Measurements from ENCODE around the gene MAGI2. TPM values are rescaled to one million over a fixed set of nuclear protein-coding genes. Genes with fewer than 3 reads are reported as not detected.

MAGI2 gene
- total RNA-seq, 1 experiment from 2014 or later = 14.3 TPM

DNA sequence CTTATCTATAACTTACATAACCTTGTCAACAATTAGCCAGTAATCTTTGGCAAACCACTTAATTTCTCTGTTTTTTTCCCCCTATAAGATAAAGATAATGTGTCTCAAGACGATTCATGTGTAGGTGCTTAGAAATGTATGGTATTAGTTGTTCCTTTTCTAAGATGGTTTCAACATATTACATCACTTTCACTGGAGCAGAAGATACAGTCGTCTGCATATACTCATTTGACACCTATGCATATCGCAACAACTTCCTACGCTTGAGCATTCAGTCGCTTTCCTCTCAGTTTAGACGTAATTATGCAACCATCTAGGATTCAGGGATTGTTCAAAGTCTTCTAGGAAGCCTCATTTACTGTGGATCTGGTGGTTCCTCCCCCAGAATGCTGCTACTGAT lies 1258.2 kb downstream of the MAGI2 start:
- H2BK5ac ChIP-seq (ENCODE audit: insufficient read length, low read length) = no peak overlapping the region
- no peak overlapping the region for H3K23ac ChIP-seq (ENCODE audit: insufficient read length, low read depth, low read length)
- H4K8ac ChIP-seq (replicated peaks; ENCODE audit: insufficient read length, low read depth, low read length) = no peak overlapping the region
- Mint-ChIP-seq H3K36me3 (ENCODE audit: insufficient read depth in 1 of 3, low read depth in 3 of 3) (no peaks in the 10 kb centered on the region; a peak in 1 of 7 replicates), H3K27me3 (ENCODE audit: low read depth) (no peaks in the 10 kb centered on the region), H3K9me3 (no peaks in the 10 kb centered on the region), H3K4me3 (no peak overlapping the region), H3K27ac (no peak overlapping the region), H3K4me1 (peaks cover 3 to 6% of the 10 kb centered on the region in 2 experiments; a peak in 3 of 4 replicates)
- WGBS (ENCODE audit: extremely low coverage, insufficient read length, low lambda C conversion rate) = no CpG with 5 or more reads among the region's 6 CpGs
- H4K20me1 ChIP-seq (ENCODE audit: control insufficient read depth, insufficient read depth, insufficient read length) = no peaks in the 10 kb centered on the region
- H3K79me2 ChIP-seq (ENCODE audit: insufficient read depth, low read length) = no peaks in the 10 kb centered on the region
- no peak overlapping the region for H2BK12ac ChIP-seq (ENCODE audit: insufficient read length, low read depth, low read length)
- H3K27ac ChIP-seq (ENCODE audit: insufficient read length, low read depth, low read length) = no peak overlapping the region
- H2BK20ac ChIP-seq (ENCODE audit: low read depth, low read length, poor library complexity, severe bottlenecking) = no peak overlapping the region
- H2BK120ac ChIP-seq (ENCODE audit: low read depth, low read length, poor library complexity, severe bottlenecking) = no peak overlapping the region
- H3K14ac ChIP-seq (ENCODE audit: insufficient read depth, low read length) = no peak overlapping the region
- H3K79me1 ChIP-seq (ENCODE audit: insufficient read depth, low read depth, low read length, poor library complexity, severe bottlenecking) = no peaks in the 10 kb centered on the region
- no peak overlapping the region for H3K56ac ChIP-seq (ENCODE audit: insufficient read length, low read depth, low read length)
- no peak overlapping the region for H3K4ac ChIP-seq (ENCODE audit: low read depth, low read length)
- TF ChIP-seq CTCF (conservative IDR thresholded peaks at IDR 0.05) = no peak
- H2AFZ ChIP-seq (ENCODE audit: low read length) = no peak overlapping the region
- H3K4me1 ChIP-seq (ENCODE audit: insufficient read depth, low read length) = no peaks in the 10 kb centered on the region
- H3K9ac ChIP-seq (ENCODE audit: extremely low read depth, insufficient read length, low read length) = no peak overlapping the region
- no peak overlapping the region for H4K5ac ChIP-seq (ENCODE audit: insufficient read length, low read depth, low read length)
- H4K91ac ChIP-seq (ENCODE audit: insufficient read length, low read depth, low read length) = no peak overlapping the region
- H3K18ac ChIP-seq (ENCODE audit: insufficient read length, low read depth, low read length) = no peak overlapping the region
- no peaks in the 10 kb centered on the region for H3K23me2 ChIP-seq (ENCODE audit: insufficient read length, low read depth, low read length, poor library complexity, severe bottlenecking)
- H2AK5ac ChIP-seq (ENCODE audit: insufficient read length, low read length) = no peak overlapping the region
- no peak overlapping the region for H3K4me2 ChIP-seq (ENCODE audit: insufficient read depth, insufficient read length, low read length)
- no peaks in the 10 kb centered on the region for H3K27me3 ChIP-seq (ENCODE audit: insufficient read depth, low read length)
- H2BK15ac ChIP-seq (ENCODE audit: low read depth, low read length) = no peak overlapping the region
- DNase-seq = no peak
- H3K9me3 ChIP-seq (ENCODE audit: control insufficient read depth, low read depth, low read length) = no peaks in the 10 kb centered on the region
- no peak overlapping the region for H3T11ph ChIP-seq (ENCODE audit: low read length)
